HG03066 (cell line): ENCODE results near the gene NADSYN1.

Source experiments
- ATAC-seq: cut with Tn5 transposase; IDR thresholded peaks from one replicate; pipeline ENCODE4 v1.9.1; 2021; ENCODE audit warnings: low read depth; ENCODE audit not compliant: unreplicated experiment

NADSYN1 gene

DNA sequence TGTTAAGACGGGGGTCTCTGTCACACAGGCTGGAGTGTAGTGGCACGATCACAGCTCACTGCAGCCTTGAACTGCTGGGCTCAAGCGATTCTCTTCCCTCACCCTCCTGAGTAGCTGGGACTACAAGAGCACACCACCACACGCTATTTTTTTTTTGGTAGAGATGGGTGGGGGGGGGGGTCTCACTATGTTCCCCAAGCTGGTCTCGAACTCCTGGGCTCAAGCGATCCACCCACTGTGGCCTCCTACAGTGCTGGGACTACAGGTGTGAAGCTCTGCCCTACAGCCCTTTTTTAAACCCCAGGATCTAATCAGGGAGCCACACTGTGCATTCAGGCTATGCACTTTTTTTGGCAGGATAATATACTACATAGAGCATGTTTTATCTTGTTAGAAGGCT, 3.4 kb upstream of the NADSYN1 start:
- no peak for ATAC-seq

DNA sequence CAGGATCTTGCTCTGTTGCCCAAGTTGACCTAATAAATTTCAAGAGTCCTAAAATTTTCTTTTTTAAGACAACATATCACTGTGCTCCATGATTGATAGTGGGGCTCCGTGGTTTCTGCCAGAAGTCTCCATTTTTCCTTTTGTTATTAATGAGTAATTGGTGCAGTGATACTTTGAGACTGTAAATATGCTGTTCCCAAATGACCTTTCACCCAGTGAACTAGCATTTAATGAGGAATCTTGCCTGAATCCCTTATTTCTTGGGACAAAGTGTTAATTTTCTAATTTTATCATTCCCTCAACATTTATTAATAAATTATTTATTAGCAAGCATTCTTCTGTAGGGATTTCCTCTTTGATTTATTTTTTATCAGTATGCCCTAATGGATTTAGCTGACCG, 2.5 kb upstream of the NADSYN1 start:
- ATAC-seq, result no peak

DNA sequence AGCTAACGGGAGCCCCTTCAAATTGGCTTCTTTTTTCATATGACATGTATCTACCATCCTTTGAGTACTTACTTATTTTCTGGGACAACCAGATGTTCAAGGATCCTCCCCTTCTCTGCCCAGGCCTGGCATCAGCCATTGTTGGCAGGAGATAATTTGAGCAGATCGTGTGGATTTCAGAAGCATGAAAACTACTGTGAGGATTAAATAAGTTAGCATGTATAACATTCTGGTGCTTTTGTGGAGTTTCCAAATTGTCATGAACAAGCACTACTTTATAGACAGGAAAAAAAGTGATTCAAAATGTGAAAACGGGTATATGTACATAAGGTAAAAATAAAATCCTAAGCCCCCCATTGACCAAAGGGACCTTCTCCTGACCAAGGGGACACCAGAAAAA, 2.1 kb upstream of the NADSYN1 start:
- no peak for ATAC-seq

DNA sequence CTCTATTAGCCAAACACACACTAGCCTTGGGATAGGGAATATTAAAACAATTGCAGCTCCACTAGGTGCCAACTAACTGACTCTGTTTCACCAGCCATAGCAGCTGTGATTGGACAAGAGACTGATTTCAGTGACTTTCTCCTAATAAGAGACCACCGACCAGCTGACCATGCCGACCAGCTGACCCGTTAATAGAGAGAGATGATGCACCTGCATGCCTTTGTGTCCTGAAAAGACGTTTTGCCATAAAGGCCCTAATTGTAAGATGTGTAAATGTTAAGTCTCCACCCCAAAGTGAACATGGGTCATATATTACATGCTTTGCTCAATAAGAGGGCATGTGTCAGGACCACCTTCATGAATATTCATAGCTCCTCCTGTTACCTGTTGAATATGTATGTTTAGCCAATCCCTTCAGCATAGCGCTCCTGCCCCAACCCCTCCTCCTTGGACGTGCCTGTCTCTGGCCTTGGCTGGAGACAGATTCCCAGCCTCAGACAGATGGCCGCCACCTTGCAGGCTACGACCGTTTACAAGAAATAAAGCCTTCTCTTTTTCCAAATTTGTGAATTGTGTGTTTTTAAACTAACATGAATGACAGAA, 1.3 kb upstream of the NADSYN1 start:
- ATAC-seq, result no peak

DNA sequence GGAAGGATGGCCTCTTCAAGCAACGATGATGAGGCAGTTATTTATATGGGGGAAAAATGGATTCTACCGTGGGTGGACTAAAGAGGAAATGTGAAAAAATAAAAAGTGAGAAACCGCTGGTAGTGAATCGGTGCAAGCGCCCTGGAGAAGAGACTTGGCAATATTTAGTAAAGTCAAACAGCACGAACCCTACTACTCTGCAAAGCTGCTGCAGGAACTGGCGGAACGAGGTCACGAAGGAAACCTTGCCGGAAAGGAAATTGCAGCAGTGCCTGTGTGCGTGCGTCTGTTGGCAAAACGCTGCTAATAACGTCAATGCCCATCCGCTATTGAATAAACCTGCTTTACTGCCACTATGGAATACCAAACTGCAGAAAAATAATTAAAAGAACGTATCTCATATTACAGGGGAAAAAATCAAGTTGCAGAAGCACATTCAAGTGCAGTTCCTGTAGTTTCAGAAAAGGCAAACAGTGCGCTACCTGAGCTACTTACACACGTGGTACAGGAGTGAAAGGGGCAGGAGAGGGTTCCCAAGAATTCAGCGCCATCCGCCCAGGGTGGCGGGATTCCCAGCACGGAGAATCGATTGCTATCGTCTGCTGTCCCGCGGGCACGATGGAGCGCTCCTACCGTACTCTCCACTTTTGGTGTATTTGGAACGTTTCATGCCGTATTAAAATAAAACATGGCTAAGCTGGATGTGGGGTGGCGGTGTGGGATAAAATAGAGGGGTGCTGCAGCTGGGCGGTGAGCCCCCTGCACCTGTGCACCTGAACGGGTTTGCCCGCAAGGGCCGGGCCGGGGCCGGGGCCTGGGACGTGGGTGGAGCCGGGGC, 585 bp upstream of the NADSYN1 start:
- no peak for ATAC-seq

DNA sequence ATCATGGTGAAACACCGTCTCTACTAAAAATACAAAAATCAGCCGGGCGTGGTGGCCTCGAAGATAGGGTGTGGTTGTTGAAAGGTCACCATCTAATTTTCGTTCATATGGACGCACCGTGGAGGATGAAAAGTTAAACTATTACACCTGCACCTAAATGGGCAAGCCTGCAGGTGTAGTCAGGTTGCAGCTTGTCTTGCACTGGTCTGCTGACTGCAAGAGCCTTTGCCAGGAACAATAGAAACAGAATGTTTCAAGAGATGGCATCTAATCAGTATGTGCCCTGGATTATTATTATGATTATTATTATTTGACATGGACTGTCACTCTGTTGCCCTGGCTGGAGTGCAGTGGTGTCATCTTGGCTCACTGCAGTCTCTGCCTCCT, 908 bp downstream of the NADSYN1 start:
- no peak for ATAC-seq

DNA sequence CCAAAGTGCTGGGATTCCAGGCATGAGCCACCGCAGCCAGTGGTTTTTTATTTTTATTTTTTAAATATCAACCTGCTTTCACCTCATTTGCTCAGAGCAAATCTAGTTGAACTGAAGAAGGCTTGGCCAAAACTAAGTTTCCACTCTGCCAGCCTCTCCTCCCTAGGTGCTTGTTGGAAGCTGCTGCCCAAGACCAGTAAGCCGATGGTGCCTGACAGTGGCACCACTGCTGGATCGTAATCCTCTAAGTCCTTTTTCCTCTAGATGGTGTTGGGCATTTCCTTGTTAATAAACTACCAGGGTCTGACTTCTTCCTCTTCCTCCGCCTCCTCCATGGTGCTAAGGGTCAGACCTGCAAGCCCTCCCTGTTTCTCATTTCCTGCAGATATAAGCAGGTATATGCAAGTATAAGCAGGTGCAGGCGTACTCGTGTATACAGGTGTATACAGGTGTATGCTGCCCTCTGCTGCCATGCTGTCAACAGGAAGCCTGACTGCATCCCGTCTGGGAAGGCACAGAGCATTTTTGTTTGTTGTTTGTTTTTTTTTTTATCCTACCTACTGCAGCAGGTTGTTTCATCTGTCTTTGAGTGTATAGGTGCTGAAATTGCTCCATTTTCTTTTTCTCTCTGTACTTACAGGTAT, 1.6 kb downstream of the NADSYN1 start:
- no peak for ATAC-seq

DNA sequence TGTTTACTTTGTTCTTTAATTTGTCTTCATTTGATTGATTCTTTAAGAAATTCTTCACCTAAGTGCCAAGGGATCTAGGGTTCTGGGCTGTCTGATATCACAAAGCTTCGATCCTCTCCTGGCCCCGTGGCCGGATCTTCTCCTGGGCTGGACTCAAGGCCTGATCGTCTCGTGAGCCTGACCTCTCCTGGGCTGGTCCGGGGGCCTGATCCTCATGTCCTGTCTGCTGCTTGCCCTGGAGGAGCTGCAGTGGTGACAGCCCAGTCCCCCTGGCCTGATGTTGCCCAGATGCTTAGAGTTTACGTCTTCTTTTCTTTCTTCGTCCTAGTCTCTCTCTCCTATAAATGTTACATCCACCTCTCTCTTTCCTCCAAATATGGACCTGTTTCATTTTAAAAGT, 3.3 kb downstream of the NADSYN1 start:
- ATAC-seq, result no peak

DNA sequence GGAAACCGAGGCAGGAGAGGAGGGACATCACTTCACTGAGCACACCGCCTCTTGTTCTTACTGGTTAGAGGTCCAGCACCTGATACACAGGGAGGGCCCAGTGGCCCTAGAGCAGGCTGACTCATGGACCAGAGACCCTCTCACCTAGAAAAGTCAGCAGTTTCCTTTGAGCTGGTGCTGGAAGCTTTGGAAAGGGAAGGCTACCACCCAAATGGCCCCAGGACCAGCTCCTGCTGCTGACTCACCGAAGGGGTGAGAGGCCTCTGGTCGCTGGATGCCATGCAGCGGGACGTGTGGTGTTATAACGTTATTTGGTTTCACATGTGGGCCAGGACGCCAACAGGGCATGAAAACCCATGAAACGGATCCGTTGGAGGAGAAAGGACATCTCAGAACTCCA, 3.8 kb downstream of the NADSYN1 start:
- ATAC-seq, result no peak

DNA sequence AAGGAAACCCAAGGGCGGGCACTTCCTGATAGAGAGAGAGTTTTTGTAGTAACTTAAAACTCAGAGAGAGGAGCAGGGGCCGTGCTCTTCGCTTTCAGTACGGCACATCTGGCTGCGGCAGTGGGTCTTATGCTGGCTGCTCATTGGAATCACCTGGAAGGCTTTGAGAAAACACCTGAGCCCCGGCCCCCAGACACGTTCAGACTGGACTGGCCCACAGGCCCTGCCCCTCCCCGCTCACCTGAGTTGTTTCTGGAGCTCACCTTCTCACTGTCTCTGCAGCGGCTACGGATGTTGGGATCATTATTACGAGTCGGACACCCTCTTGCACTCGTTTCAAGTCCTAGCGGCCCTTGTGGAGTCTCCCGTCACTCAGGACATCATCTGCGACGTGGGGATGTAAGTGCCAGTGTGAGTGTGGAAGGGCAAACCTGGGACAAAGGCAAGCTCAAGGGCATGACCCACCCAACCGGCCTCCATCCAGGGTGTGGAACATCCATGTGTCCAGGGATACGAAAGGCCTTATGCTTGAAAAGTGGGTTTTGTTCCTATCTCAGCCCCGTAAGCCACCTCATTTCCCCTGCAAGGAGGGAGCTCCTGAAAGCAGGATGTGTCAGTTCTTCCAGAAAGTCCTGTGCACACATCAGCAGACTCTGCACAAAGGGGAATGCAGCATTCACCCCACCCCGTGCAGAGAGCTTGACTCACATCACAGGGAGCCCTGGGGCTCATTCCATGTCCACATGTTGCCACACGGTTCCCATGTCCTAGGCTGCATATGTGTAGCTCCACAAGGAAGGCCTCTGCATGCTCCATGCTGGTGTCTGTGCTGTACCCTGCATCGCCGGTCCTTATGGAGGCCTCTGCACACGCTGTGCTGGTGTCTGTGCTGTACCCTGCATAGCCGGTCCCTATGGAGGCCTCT, 5.4 kb downstream of the NADSYN1 start:
- no peak for ATAC-seq

DNA sequence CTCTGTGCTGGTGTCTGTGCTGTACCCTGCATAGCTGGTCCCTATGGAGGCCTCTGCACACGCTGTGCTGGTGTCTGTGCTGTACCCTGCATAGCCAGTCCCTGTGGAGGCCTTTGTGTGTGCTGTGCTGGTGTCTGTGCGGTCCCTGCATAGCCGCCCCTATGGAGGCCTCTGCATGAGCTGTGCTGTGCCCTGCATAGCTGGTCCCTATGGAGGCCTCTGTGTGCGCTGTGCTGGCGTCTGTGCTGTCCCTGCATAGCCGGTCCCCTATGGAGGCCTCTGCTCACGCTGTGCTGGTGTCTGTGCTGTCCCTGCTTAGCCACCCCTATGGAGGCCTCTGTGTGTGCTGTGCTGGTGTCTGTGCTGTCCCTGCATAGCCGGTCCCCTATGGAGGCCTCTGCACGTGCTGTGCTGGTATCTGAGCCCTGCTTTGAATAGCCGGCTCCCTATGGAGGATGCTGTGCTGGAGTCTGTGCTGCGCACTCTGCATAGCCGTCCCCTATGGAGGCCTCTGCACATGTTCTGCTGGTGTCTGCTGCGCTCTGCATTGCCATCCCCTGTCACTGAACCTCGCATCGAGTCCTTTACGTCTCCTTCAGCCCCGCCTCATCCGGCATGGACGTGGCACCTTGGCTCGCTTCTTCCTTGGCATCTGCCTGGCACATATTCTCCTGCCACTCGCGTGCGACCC, 6.2 kb downstream of the NADSYN1 start:
- no peak for ATAC-seq

DNA sequence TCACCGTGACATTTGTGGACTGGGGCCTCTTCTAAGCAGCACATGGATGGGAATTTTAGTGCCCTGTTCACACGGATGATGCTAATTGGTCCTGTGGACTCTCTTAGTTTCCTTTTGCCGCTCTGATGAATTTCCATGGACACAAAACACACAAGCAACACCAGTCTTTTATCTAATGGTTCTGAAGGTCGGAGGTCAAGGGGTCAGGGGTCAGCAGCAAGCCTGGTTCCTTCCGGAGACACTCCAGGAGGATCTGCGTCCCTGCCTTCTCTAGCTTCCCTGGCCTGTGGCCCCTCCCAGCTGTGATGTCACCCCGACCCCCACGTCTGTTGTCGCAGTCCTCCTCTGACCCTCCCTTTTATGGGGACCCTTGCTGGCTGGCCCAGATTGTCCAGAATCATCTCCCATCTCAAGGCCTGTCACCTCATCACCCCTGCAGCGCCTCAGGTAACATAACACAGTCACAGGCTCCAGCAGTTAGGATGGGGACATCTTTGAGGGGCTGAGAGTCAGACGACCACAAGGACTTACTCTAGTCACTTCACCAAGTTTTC, 6.8 kb downstream of the NADSYN1 start:
- no peak for ATAC-seq

DNA sequence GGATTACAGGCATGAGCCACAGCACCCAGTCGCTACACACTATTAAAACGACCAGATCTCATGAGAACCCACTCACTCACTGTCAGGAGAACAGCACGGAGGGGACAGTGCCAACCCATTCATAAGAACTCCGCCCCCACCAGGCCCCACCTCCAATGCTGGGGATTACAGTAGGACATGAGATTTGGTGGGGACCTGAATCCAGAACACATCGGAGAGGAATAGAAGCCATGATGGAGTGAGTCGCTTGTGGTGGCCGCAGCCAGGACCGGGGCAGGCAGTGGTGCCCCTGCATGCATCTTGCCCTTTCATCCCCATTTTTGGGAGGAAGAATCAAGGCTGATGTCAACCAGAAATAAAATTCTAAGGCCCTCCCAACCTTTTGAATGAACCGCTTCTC, 8.7 kb downstream of the NADSYN1 start:
- ATAC-seq, result no peak

DNA sequence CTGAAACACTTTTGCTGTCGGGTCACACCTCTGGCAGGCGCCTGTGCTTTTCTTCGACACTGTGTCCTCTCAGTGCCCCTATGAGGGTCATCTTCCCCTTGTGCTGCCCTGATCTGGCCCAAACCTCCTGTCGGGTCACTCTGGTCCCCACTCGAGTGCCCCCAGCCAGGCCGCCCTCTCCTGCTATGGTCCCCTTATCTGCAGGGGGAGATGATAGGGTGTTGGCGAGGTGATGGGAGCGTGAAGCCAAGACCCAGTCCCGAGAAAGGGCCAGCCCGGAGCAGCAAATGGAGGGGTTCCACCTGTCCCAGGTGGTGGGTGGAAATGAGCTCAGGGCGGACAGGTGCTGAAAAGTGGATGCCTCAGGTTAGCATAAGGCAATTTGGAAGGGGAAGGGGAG, 9.7 kb downstream of the NADSYN1 start:
- no peak for ATAC-seq

DNA sequence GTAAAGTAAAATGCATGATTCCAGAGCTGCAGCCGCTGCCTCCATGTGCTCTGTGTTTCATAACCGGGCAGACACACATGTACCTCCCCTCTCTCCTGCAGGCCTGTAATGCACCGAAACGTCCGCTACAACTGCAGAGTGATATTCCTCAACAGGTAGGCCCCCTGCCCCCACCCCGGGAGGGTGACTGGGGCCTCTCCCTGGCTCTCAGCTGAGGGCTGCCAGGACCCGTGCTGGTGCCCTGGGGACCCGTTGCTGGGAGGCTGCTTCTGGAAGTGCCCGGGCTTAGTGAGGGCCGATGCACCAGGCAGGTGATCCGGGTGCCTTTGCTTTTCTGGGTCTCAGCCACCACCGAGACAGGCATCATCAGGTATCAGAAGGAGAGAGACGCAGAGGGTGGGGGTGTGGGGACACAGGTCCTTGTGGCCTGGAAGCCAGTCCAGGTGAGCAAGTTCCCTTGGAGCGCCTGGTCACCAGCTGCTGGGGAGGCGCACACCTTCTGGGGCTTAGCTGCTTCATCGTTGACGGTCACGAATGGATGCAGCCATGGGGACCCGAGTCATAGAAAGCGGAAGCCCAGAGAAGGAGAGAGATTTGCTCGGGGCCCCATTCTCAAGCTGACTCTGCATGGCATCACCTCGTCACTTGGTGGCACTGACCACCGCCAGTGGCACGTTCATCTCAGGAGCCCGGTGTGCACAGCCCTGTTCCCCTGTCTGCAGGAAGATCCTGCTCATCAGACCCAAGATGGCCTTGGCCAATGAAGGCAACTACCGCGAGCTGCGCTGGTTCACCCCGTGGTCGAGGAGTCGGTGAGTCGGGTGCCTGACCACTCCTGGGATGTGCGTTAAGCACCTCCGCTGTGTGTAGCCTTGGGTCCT, 10.6 kb downstream of the NADSYN1 start:
- no peak for ATAC-seq

DNA sequence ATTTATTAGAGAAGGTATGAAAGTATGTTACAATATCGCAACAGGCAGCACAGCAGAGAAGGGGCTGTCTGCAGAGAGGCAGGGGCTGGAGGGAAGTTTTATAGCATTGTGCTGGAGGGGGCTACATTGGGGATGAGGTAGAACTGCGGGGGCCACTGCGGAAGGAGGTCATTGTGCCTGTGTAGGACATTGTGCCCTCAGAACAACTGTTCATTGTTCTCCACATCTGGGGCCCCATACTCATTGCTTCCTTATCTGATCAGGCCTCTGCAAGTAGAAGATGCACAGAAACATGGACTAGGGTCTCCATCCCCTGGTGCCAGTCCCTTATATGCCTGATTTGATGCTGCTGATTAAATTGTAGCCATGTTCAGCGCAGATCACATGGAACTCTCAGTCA, 12.1 kb downstream of the NADSYN1 start:
- no peak for ATAC-seq

DNA sequence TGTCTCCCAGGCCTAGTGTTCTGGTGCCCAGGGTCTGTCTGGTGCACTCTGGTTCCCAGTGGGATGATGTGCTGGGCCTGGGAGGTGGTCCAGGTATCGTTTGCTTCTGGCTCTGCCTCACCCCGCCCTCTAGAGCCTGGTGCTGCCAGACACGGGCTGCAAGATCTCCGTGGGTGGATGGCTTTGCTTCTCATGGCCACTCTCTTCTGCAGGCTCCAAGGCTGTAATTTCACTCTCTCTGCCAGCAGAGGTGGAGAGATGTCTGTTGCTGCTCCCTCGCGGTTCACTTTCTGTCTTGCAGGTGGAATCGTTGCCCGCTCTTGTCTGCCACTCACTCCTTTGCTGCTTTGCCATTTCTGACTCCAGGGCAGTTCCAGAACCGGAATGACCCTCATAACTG, 13.4 kb downstream of the NADSYN1 start:
- ATAC-seq, result no peak

DNA sequence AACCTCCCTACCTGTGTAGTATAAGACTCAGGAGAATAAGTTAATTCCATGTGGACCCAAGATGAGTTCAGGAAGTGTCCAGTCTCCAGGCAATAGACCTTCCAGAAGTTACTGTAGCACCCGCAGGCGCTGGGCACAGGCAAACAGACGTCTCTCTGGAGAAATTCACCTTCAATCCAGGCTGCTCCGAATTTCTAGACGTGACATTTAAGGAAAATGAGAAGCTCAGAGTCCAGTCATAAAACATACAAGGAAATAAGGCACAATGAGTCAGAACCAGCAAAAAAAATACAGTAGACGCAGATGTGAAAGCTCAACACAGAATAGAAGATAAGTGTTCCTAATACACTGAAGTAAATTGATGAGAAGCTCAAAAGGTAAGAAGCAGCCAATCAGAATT, 14.2 kb downstream of the NADSYN1 start:
- ATAC-seq, result no peak

DNA sequence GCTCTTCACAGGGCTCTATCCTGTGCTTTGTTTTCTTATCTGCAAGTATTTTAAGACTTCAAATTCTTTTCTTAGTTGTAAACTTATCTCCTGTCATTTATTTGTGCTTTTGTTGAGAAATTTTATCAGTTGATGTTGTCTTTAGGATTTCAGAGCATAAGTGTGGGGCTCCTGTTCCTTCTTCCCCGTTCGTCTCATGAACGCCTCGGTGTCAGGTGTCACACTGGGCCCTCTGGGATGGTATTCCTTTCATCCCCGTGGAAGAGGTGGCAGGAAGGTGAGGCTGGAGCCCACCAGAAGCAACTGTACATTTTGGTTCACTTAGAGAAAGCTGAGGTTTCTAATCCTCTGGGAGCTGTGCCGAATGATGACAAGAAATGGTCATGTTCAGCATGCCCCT, 17.9 kb downstream of the NADSYN1 start:
- ATAC-seq, result no peak
